HG03442 (cell line): ENCODE data around the gene TET2.

ENCODE experiments used
- ATAC-seq: cut with Tn5 transposase; IDR thresholded peaks from one replicate; pipeline ENCODE4 v1.9.1; 2021; ENCODE audit warnings: mild to moderate bottlenecking, moderate library complexity; ENCODE audit not compliant: unreplicated experiment

TET2 gene

DNA sequence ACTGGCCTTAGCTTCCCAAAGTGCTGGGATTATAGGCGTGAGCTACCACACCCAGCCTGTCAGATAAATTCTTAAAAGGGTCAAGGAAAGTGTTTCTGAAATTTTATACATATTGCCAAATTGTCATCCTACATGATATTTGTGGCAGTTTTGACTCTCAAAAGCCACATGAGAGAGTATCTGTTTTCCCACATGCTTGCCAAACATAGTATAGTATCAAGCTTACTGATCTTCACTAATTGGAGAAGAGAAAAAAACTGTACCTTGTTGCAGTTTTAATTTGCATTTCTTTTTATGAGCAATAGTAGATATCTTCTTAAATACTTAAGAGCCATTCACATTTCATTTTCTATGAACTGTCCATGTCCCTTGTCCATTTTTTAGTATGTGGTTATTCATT is 83.6 kb downstream of the TET2 start:
- no peak for ATAC-seq

DNA sequence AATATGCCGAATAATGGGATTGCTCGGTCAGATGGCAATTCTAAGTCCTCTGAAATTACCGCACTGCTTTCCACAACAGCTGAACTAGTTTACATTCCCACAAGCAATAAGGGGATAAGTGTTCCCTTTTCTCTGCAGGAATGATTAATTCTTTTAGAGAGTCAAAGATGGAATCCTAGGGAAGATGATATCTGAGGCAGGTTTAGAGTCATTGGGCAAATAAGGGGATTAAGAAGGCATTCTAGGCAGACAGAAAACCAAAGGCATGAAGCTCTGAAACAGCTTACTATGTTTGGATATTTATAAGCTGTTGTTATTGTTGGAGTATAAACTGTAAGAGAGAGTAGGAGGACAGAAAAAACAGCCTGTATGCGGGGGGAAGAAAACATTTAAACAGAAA is 85.7 kb downstream of the TET2 start:
- ATAC-seq, result no peak

DNA sequence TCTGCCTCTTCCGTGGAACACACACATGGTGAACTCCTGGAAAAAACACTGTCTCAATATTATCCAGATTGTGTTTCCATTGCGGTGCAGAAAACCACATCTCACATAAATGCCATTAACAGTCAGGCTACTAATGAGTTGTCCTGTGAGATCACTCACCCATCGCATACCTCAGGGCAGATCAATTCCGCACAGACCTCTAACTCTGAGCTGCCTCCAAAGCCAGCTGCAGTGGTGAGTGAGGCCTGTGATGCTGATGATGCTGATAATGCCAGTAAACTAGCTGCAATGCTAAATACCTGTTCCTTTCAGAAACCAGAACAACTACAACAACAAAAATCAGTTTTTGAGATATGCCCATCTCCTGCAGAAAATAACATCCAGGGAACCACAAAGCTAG is 87.9 kb downstream of the TET2 start:
- ATAC-seq, result no peak

DNA sequence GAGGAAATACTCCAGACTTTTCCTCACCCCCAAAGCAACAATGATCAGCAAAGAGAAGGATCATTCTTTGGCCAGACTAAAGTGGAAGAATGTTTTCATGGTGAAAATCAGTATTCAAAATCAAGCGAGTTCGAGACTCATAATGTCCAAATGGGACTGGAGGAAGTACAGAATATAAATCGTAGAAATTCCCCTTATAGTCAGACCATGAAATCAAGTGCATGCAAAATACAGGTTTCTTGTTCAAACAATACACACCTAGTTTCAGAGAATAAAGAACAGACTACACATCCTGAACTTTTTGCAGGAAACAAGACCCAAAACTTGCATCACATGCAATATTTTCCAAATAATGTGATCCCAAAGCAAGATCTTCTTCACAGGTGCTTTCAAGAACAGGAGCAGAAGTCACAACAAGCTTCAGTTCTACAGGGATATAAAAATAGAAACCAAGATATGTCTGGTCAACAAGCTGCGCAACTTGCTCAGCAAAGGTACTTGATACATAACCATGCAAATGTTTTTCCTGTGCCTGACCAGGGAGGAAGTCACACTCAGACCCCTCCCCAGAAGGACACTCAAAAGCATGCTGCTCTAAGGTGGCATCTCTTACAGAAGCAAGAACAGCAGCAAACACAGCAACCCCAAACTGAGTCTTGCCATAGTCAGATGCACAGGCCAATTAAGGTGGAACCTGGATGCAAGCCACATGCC is 89.7 kb downstream of the TET2 start:
- peak; percentile 67 for ATAC-seq

DNA sequence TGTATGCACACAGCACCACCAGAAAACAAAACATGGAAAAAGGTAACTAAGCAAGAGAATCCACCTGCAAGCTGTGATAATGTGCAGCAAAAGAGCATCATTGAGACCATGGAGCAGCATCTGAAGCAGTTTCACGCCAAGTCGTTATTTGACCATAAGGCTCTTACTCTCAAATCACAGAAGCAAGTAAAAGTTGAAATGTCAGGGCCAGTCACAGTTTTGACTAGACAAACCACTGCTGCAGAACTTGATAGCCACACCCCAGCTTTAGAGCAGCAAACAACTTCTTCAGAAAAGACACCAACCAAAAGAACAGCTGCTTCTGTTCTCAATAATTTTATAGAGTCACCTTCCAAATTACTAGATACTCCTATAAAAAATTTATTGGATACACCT is 90.2 kb downstream of the TET2 start:
- ATAC-seq, result peak; percentile 32

DNA sequence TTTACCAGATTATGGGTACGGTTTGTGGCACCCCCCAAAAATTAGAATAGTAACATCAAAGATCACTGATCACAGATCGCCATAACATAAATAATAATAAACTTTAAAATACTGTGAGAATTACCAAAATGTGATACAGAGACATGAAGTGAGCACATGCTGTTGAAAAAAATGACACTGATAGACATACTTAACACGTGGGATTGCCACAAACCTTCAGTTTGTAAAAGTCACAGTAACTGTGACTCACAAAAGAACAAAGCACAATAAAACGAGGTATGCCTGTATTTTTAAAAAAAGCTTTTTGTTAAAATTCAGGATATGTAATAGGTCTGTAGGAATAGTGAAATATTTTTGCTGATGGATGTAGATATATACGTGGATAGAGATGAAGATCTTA is 93.4 kb downstream of the TET2 start:
- ATAC-seq, result no peak

DNA sequence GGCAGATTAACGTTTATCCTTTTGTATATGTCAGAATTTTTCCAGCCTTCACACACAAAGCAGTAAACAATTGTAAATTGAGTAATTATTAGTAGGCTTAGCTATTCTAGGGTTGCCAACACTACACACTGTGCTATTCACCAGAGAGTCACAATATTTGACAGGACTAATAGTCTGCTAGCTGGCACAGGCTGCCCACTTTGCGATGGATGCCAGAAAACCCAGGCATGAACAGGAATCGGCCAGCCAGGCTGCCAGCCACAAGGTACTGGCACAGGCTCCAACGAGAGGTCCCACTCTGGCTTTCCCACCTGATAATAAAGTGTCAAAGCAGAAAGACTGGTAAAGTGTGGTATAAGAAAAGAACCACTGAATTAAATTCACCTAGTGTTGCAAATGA is 94.8 kb downstream of the TET2 start:
- ATAC-seq, result no peak

DNA sequence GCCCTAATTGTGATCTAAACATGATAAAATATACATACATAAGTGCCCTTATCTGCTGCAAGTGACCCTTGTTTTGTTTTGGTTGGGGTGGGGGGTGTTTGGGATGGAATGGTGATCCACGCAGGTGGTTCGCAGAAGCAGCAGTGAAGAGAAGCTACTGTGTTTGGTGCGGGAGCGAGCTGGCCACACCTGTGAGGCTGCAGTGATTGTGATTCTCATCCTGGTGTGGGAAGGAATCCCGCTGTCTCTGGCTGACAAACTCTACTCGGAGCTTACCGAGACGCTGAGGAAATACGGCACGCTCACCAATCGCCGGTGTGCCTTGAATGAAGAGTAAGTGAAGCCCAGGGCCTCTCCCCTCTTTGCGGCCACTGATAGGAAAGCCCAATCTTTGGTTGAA is 96.8 kb downstream of the TET2 start:
- ATAC-seq, result no peak

DNA sequence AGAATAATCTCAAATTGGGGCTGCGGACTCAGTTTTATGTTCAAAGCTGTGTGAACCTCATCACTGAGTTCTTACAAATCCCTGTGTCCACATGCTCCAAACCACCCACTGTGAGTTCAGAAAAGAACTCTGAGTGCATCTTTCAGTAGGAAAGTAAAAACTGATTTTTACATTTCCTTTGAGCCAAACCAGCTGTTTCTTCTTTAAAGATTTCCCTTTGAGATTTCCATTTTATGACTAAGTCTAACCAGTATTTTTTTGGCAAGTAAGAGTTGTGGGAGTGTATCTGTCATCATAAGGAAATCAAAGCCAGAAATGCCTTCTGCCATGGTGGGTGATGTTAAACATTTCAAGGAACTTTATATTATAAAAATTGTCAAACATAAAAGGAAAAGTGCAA is 100.0 kb downstream of the TET2 start:
- ATAC-seq, result no peak

DNA sequence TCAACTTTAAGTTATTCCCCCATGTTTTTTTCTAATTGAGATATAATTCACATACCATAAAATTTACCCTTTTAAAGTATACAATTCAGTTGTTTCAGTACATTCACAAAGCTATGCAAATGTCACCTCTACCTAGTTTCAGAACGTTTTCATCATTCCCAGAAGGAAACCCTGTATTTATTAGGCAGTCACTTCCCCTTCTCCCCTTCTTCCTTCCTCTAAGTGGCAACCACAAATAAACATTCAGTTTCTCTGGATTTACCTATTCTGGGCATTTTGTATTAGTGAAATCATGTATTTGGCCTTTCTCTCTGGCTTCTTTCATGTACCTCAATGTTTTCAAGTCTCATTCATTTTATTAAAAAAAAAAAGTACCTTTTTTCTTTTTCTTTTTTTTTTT is 101.9 kb downstream of the TET2 start:
- no peak for ATAC-seq

DNA sequence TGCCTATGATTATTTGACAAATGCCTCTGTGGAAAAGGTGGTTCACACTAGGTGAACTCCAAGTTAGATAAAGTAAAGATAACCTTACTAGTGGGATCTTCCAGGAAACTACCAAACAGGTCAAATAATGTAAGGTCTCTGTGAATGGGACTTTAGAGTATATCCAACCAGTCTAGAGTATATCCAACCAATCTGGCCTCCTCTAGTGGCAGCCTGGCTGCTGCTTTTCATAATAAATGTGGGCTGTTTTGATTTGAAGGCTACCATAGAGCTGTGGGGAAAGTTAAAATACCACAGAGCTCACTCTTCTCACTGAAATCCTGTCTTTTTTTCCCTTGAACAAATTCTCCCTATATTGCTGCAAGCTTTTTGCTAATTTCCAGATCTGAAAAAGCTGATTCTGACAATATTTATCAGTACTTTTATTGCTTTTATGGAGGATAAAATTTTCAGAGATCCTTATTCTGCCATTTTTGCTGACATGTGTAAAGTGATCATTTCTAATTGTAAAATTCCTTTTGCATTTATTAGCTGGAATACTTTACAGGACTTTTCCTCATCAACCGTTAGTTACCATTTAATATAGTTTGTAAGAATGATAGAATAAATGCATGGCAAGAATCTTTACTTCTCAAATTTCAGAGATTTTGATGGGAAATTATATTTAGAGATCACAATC is 111.3 kb downstream of the TET2 start:
- ATAC-seq, result no peak

DNA sequence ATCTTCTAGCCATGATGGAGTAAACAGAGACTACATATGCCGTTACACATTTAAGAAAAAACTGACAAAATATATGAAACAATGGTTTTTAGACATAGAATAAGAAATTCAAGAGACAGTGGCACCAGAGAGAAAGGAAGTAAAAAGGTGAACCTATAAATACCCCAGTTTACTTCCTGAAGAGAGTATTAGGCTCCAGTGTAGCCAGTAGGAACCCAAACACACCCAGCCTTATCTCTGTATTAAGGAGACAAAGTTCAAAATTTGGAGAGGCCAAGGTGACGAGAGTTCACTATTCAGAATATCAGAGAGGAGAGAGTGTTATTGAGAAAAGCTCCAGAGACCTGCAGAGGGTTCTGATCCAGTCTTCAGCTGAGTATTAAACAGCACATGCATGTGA is 119.0 kb downstream of the TET2 start:
- ATAC-seq, result no peak

DNA sequence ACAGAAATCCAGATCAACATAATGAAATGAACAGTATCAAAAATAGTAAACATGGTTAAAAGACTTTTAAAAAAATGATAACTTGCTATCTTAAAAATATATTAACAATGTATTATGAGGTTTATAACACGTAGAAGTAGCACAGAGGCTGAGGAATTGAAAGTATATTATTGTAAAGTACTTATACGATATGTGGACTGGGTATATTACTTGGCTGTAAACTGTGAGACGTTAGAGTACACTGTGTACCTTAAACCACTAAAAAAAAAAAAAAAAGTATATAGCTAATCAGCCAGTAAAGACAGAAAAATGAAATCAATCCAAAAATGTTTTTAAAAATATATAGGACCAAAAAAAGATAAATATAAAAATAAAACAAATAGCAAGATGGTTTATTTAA is 120.6 kb downstream of the TET2 start:
- no peak for ATAC-seq

DNA sequence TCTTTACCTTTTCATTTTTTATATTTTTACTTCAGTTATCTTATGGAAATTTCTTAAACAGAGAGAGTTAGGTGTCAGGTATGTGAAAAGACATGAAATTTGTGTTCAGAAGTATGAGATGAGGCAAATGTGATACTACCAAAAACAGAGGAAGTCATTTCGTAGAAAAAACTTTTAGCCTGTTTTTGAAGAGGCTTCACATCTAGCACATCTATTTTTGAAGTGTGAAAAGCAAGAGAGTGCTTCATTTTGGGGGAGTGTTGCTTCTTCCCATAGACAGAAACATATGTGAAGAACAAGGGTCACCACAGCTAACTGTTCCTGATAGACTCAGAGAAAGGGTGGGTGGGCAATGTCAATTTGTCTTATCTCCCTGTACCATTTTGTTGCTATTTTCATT is 125.3 kb downstream of the TET2 start:
- ATAC-seq, result no peak

DNA sequence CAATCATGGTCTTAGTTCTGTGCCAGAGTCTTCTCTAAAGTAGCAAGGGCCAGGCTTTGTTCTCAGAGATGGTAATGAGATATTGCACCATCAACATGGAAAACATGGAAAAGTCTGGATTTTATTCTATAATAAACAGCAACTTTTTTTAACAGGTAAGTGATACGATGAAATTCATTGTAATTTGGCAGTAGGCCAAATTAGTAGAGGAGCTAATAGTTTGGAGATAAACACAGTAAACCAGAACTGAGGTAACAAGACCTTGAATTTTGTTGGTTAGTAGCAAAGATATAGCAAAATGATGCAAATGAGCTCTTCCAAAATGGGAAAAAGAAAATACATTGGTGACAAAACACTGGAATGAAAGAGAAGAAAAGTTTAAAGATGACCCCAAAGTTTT is 126.6 kb downstream of the TET2 start:
- ATAC-seq, result no peak

DNA sequence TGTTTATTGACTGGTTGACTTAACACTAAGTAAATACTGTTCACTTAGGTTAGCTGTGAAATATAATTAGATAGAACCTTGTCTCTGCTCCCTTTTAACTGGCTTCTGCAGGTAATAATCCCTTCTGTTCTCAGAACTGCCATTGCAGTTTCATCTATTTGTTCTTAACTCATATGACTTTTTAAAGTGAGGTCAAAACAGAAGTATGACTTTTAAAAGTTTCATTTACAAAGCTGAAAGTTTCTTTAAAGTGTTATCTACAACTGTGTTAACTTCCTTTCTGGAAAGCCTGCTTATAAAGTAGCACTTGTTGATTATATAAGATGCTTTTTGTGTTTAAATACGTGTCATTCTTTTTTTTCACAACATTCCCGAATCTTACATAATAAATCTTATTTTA is 127.4 kb downstream of the TET2 start:
- ATAC-seq, result no peak

DNA sequence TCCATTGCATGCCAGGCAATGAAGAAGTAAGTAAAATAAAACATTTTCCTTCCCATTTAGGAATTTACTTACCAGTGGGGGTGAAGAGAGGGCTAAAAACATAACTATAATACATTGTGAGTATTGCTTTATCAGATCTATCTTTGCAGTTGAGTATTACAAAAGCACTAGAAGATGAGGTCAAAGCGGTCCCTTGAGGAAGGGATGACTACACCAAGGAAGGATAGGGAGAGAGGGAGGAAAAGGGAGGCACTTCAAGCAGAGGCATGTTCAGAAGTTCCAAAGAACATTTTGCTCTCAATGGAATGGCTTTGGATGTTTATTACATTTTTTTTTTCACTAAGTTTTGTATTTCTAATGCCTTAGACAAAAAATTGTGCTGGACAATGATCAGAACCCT is 127.8 kb downstream of the TET2 start:
- no peak for ATAC-seq

DNA sequence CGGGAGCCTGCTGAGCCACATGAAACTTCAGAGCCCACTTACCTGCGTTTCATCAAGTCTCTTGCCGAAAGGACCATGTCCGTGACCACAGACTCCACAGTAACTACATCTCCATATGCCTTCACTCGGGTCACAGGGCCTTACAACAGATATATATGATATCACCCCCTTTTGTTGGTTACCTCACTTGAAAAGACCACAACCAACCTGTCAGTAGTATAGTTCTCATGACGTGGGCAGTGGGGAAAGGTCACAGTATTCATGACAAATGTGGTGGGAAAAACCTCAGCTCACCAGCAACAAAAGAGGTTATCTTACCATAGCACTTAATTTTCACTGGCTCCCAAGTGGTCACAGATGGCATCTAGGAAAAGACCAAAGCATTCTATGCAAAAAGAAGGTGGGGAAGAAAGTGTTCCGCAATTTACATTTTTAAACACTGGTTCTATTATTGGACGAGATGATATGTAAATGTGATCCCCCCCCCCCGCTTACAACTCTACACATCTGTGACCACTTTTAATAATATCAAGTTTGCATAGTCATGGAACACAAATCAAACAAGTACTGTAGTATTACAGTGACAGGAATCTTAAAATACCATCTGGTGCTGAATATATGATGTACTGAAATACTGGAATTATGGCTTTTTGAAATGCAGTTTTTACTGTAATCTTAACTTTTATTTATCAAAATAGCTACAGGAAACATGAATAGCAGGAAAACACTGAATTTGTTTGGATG is 129.9 kb downstream of the TET2 start:
- ATAC-seq, result no peak

DNA sequence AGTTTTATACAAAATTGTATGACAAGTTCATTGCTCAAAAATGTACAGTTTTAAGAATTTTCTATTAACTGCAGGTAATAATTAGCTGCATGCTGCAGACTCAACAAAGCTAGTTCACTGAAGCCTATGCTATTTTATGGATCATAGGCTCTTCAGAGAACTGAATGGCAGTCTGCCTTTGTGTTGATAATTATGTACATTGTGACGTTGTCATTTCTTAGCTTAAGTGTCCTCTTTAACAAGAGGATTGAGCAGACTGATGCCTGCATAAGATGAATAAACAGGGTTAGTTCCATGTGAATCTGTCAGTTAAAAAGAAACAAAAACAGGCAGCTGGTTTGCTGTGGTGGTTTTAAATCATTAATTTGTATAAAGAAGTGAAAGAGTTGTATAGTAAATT is 131.0 kb downstream of the TET2 start:
- ATAC-seq, result no peak

DNA sequence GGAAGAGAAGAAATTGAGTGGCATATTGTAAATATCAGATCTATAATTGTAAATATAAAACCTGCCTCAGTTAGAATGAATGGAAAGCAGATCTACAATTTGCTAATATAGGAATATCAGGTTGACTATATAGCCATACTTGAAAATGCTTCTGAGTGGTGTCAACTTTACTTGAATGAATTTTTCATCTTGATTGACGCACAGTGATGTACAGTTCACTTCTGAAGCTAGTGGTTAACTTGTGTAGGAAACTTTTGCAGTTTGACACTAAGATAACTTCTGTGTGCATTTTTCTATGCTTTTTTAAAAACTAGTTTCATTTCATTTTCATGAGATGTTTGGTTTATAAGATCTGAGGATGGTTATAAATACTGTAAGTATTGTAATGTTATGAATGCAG is 132.6 kb downstream of the TET2 start:
- ATAC-seq, result no peak

DNA sequence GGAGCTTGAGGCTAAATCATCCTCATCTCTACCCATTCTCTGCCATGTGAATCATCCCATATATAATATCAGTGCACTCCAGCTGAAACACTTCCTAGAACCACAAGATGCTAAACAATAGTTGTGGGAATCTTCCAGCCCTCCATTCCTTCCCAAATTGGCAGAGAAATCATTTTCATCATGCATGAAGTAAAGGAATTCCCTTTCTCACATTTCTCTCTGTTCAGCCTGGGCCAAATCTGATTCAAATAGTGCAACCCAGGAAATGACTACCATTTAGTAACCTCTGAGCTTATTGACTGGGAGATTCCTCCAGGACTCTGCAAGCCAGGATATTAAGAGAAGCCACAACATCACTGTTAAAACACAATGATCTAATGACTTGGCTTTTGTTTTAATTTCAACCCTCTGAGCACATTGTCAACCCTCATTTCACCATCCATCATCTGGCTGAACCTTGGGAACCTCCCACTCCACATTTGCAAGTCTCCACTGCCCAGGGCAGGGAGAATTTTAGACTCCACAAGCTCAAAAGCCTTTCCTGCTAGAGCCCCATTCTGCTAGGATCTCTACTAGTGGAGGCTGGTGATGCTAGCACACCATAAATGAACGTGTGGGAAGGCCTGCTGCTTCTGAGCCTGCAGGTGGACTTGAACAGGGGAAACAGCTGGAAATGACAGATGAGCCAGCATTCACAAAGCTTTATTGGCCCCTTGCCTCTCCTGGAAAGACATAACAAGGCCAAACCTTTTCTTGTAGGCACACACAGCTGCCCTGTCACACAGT is 133.9 kb downstream of the TET2 start:
- no peak for ATAC-seq

DNA sequence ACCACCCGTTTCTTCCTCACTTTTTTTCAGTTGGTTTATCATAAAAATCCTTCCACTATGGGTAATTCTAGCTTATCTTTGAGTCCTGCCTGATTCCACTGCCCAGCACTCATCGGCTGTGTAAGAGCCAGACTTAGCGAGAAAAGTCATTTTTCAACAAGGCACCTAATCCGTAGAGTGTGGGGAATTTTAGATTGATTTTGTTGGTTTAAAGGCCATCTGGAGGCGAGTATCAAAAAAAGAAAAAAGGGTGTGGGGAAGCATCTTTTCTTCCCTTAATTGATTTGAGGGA is 134.4 kb downstream of the TET2 start:
- no peak for ATAC-seq
